GM19467 (cell line): ENCODE measurements around the gene L3MBTL4.

Experiments used
- ATAC-seq: cut with Tn5 transposase; IDR thresholded peaks from one replicate; pipeline ENCODE4 v1.9.1; 2021; ENCODE audit warnings: mild to moderate bottlenecking, moderate library complexity; ENCODE audit not compliant: unreplicated experiment

L3MBTL4 gene

GRCh38 chr18:6001867-6002266 lies 412.8 kb downstream of the L3MBTL4 start:
- ATAC-seq, result no peak

GRCh38 chr18:5998907-5999306 lies 415.8 kb downstream of the L3MBTL4 start:
- ATAC-seq, result peak; percentile 78

- peak; percentile 28 for ATAC-seq
These were observed 416.4 kb downstream of the L3MBTL4 start for GRCh38 chr18:5998166-5998881.

- ATAC-seq, result no peak
These were observed 417.4 kb downstream of the L3MBTL4 start for GRCh38 chr18:5997361-5997760.

GRCh38 chr18:5995626-5996025 lies 419.1 kb downstream of the L3MBTL4 start:
- no peak for ATAC-seq

- no peak for ATAC-seq
These were observed 420.8 kb downstream of the L3MBTL4 start for GRCh38 chr18:5993938-5994337.

- ATAC-seq, result no peak
These were observed 422.3 kb downstream of the L3MBTL4 start for GRCh38 chr18:5992381-5992780.

- no peak for ATAC-seq
These were observed 427.5 kb downstream of the L3MBTL4 start for GRCh38 chr18:5987249-5987648.

- no peak for ATAC-seq
These were observed 428.3 kb downstream of the L3MBTL4 start for GRCh38 chr18:5986257-5986931.

- no peak for ATAC-seq
These were observed 430.5 kb downstream of the L3MBTL4 start for GRCh38 chr18:5984245-5984644.

GRCh38 chr18:5983488-5983887 lies 431.2 kb downstream of the L3MBTL4 start:
- ATAC-seq, result no peak

GRCh38 chr18:5982332-5982731 lies 432.4 kb downstream of the L3MBTL4 start:
- ATAC-seq, result peak; percentile 42

- no peak for ATAC-seq
These were observed 434.0 kb downstream of the L3MBTL4 start for GRCh38 chr18:5980721-5981120.

GRCh38 chr18:5979971-5980457 lies 434.7 kb downstream of the L3MBTL4 start:
- ATAC-seq, result no peak

- no peak for ATAC-seq
These were observed 435.4 kb downstream of the L3MBTL4 start for GRCh38 chr18:5979176-5979888.

GRCh38 chr18:5977022-5977421 lies 437.7 kb downstream of the L3MBTL4 start:
- no peak for ATAC-seq

- peak; percentile 62 for ATAC-seq
These were observed 439.4 kb downstream of the L3MBTL4 start for GRCh38 chr18:5975111-5976002.

GRCh38 chr18:5974696-5975095 lies 440.0 kb downstream of the L3MBTL4 start:
- peak; percentile 20 for ATAC-seq

GRCh38 chr18:5973099-5973498 lies 441.6 kb downstream of the L3MBTL4 start:
- ATAC-seq, result no peak

GRCh38 chr18:5972298-5972697 lies 442.4 kb downstream of the L3MBTL4 start:
- ATAC-seq, result peak; percentile 60

GRCh38 chr18:5969989-5970403 lies 444.7 kb downstream of the L3MBTL4 start:
- no peak for ATAC-seq
